Brain microvascular endothelial cell (primary cell): ENCODE results near the gene PRKN.

Experiments used
- DNase-seq: peaks from one replicate; pipeline ENCODE4 v3.0.0-alpha.2; 2020
- H3K27ac ChIP-seq: fragments of 250-450 bp; sonication (Bioruptor Pico); 2 replicates; pipeline ENCODE4 v1.5.1; 2020; ENCODE audit warnings: mild to moderate bottlenecking, moderate library complexity
- H3K27me3 ChIP-seq: fragments of 250-450 bp; sonication (Bioruptor Pico); replicated peaks from 2 replicates; pipeline ENCODE4 v1.5.1; 2020; ENCODE audit warnings: mild to moderate bottlenecking
- H3K36me3 ChIP-seq: fragments of 250-450 bp; sonication (Bioruptor Pico); replicated peaks from 2 replicates; pipeline ENCODE4 v1.5.1; 2020; ENCODE audit warnings: mild to moderate bottlenecking
- H3K4me3 ChIP-seq: 2 replicates; pipeline ENCODE4 v1.5.1; 2011; ENCODE audit warnings: low read depth, mild to moderate bottlenecking, control low read depth, low read length, moderate library complexity
- in situ Hi-C: cut with HindIII; loops from 2 replicates; pipeline ENCODE4 v1.10.0; 2017; ENCODE audit warnings: low sequenced_read_pairs, low pct_ligation_motif_present
- TF ChIP-seq, protein P1 (sequence below): IDR thresholded peaks from 2 replicates; pipeline ENCODE4 v1.5.1; 2011; ENCODE audit warnings: low read depth, mild to moderate bottlenecking, moderate library complexity, low read length, control low read depth, inconsistent platforms; ENCODE audit errors: missing control alignments

The PRKN gene

DNA sequence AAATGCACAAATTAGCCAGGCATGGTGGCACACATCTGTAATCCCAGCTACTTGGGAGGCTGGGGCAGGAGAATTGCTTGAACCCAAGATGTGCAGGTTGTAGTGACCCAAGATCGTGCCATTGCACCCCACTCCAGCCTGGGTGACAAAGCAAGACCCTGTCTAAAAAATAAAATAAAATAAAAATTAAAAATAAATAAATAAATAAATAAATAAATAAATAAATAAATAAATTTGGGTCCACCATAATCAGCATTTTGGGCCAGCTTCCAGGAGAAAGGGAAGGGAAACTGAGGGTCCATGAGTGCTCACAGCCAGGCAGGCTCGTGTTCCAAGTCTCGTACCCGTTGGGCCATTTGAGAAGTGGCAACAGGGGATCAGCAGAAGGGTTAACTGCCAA, 1322.1 kb downstream of the PRKN start:
- H3K4me3 ChIP-seq = no peak overlapping the region
- in situ Hi-C loops = no loop called here
- TF ChIP-seq, protein P1, sequence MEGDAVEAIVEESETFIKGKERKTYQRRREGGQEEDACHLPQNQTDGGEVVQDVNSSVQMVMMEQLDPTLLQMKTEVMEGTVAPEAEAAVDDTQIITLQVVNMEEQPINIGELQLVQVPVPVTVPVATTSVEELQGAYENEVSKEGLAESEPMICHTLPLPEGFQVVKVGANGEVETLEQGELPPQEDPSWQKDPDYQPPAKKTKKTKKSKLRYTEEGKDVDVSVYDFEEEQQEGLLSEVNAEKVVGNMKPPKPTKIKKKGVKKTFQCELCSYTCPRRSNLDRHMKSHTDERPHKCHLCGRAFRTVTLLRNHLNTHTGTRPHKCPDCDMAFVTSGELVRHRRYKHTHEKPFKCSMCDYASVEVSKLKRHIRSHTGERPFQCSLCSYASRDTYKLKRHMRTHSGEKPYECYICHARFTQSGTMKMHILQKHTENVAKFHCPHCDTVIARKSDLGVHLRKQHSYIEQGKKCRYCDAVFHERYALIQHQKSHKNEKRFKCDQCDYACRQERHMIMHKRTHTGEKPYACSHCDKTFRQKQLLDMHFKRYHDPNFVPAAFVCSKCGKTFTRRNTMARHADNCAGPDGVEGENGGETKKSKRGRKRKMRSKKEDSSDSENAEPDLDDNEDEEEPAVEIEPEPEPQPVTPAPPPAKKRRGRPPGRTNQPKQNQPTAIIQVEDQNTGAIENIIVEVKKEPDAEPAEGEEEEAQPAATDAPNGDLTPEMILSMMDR = no peak
- H3K36me3 ChIP-seq = no peaks in the 10 kb centered on the region
- H3K27me3 ChIP-seq = no peaks in the 10 kb centered on the region
- DNase-seq = no peak
- H3K27ac ChIP-seq = no peak overlapping the region

DNA sequence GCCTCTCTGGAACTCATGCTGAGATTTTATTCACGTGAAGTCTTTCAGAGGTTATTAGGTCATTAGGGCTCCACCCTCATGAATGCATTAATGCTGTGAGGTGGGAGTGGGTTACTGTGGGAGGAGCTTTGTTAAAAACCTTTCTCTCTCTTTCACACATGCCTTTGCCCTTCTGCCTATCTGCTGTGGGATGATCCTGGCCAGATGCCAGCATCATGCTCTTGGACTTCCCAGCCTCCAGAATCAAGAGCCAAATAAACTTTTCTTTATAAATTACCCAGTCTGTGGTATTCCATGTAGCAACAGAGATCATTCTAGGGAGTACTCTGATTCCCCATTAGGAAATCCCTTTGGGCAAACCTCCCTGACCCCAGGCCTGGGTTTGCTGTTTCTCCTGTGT, 1323.8 kb downstream of the PRKN start:
- Histone ChIP-seq H3K27ac (no peak overlapping the region), H3K4me3 (no peak overlapping the region), H3K36me3 (no peaks in the 10 kb centered on the region), H3K27me3 (no peaks in the 10 kb centered on the region)
- TF ChIP-seq, protein P1 = no peak
- in situ Hi-C loops = no loop called here
- DNase-seq = no peak

DNA sequence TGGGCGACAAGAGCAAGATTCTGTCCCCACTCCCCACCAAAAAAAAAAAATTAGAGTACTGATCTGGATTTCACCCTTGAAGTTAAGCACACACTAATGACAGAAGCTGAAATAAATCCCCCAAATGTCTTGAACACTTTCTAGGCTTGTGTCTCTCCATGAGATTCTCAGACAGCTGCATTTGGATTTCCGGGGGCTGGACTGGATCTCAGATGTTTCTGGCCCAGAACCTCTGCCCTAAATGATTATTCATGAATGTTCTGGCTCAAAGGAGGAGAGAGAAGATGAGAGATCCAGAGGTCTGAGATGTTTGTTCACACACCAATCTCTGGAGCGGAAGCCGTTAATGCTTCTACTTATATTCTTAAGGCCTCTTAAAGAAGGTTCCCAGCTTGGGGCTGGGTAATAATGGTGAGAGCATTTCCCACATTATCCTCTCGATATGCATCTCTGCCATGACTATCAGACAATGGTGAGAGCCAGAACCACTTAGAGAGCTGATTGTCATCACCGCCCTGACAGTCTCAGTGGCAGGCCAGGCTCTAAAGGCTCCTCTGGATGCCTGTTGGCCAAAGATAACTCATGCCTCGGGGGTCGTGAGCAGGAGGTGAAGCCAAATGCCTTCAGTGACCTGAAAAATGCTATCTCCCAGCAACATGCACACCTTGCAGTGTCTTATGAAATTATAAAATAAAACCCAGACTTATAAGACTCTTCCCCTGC, 1325.8 kb downstream of the PRKN start:
- DNase-seq = no peak
- H3K4me3 ChIP-seq = no peak overlapping the region
- no peaks in the 10 kb centered on the region for H3K36me3 ChIP-seq
- in situ Hi-C loops = no loop called here
- H3K27ac ChIP-seq = no peak overlapping the region
- H3K27me3 ChIP-seq = no peaks in the 10 kb centered on the region
- TF ChIP-seq, protein P1 = no peak

DNA sequence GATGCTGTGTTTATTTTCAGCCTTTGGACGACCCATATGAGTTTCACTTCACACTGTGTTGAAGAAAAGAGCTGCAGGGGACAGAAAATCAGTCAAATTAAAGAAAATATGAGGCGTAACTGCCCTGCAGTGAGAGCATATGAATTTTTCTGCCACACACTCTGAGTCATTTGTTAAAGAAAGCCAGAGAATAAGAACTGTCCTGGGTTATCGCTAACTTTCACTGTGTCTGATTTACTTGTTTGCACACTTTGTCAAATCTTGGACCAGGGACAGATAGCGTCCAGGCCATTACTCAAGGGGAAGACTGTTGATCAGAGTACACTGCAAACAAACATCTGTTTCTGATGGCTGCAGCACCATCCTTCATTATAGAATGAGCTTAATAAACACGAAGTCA, 1326.9 kb downstream of the PRKN start:
- TF ChIP-seq, protein P1 = no peak

DNA sequence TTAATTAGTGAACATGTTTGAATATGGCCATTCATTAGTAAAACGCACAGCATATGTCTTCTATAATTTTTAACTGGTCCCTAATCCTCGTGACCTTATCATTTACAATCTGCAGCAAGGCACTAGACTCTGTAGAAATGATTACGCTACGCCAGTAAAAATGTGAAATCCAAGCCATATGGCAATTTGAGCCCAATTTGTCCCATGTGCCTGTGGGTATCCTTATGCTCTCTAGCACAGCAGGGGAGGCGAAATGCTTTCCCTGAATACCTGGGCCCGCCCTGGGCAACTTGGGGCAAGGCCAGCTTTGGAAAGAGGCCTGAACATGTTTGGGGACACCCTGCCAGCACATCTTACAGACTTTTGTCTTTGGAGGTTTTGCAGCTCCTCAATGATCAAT, 1331.0 kb downstream of the PRKN start:
- in situ Hi-C loops = no loop called here
- H3K4me3 ChIP-seq = no peak overlapping the region
- H3K27ac ChIP-seq = no peak overlapping the region
- H3K36me3 ChIP-seq = no peaks in the 10 kb centered on the region
- DNase-seq = no peak
- TF ChIP-seq, protein P1 = no peak
- H3K27me3 ChIP-seq = no peaks in the 10 kb centered on the region

More for the DNA sequence above, 1326.9 kb downstream of the PRKN start:
- no peaks in the 10 kb centered on the region for H3K27me3 ChIP-seq
- no peak overlapping the region for H3K27ac ChIP-seq
- in situ Hi-C loops = no loop called here
- DNase-seq = no peak
- no peaks in the 10 kb centered on the region for H3K36me3 ChIP-seq
- H3K4me3 ChIP-seq = no peak overlapping the region

DNA sequence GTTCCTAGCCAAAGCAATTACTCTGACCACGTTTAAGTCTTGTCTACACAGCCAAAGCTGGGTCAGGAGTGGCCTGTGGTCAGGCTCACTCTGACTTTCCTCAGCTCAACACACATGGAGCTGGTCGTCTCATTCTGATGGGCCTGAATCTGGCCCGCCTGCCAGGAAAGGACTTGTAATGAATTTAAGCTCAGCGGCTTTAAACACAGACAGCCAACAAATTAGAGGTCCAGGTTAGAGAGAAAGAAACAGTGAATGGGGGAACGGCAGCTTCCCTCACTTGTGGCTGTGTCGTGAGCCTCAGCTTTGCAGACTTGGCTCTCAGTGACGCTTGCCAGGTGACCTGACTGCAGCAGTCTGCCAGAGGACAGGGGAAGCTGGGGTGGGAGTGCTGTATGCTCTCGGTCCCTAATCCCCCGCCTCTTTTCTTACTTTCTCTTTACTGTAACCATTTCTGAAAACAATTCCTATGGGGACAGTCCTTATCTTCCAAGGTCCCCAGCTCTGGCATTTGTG, 1331.8 kb downstream of the PRKN start:
- in situ Hi-C loops = no loop called here
- TF ChIP-seq, protein P1 = no peak
- H3K27me3 ChIP-seq = no peaks in the 10 kb centered on the region

More for the DNA sequence above, 1331.8 kb downstream of the PRKN start:
- no peak overlapping the region for H3K27ac ChIP-seq
- no peaks in the 10 kb centered on the region for H3K36me3 ChIP-seq
- DNase-seq = no peak
- H3K4me3 ChIP-seq = no peak overlapping the region
